Right ventricle myocardium inferior (tissue), 1 donor: Measurements from ENCODE around the gene COL6A3. TPM values are rescaled to one million over a fixed set of nuclear protein-coding genes. Genes with fewer than 3 reads are reported as not detected.
A peak's percentile ranks its signal among the peaks of the same experiment; 100 is the strongest.
"Not testable (repeated sequence)": the region's sequence is repeated elsewhere in the genome, so short reads cannot be mapped to it uniquely, and the experiment has no call there.

Source experiments
- ATAC-seq: fragments of 200-7000 bp; cut with Tn5 transposase; one replicate; pipeline ENCODE4 v1.9.1; 2020; ENCODE audit warnings: mild to moderate bottlenecking, moderate library complexity
- DNase-seq: peaks from one replicate; pipeline ENCODE4 v3.0.0; 2021; ENCODE audit errors: missing footprints
- intact Hi-C: fragments of 100-400 bp; cut with DNase I; formaldehyde crosslinking; loops from one replicate; pipeline ENCODE4 v1.11.0; 2022
- total RNA-seq: library from RNA; stranded (reverse); fragmentation: NEBNext Ultra II Directional; extraction: Animal tissue kit (Norgen Biotek cat#: 25700); gene quantifications from one replicate; pipeline ENCODE4 v1.2.1, GENCODE V29; 2021
- donor health status: DM: no; HTN: yes; CAD: no; lungs with severe emphysema.

Gene COL6A3
- total RNA-seq, 1 donor from 2014 or later = 84.5 TPM

DNA sequence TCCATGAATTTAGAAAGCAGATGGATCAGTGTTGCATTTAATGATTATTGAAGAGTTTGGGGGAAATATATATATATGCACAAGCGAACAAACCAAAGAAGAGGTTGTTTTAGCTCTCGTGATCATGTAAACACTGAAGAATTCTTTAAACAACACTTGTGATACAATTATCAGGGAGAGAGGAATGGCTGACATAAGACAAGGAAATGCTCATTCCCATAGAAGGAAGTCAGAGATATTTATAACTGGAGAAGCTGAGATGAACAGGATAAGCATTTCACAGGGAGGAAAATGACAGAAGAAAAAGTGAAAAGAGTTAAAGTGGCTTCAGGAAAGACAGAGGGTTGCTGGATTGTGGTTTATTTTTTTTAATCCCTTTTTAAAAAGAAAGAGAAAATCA lies 10.6 kb upstream of the COL6A3 start:
- no peak for DNase-seq
- ATAC-seq = no peak
- intact Hi-C loops = loop anchor here (5.0 kb wide), 1 partner anchor 148 kb away; no protein-coding TSS in a partner anchor

DNA sequence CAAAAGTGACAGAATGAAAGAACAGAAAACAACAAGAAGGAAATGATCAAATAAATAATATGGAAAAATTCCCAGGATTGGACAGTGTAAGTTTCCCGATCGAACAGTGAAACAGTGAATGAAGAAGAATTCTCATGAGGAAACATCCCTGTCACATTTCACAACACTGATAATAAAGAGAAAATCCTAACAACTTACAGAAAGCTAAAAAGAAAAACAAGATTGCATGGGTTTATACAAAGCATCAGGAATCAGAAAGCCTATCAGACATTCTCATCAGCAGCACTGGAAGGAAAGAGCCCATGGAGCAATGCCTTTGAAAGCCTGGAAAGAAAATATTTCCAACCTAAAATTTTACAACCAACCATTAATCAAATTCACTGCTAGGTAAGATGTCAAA lies 9.9 kb upstream of the COL6A3 start:
- no peak for DNase-seq
- intact Hi-C loops = loop anchor here (5.0 kb wide), 1 partner anchor 148 kb away; no protein-coding TSS in a partner anchor
- ATAC-seq = no peak

- no peak for ATAC-seq
- no peak for DNase-seq
- intact Hi-C loops = loop anchor here (5.0 kb wide), 1 partner anchor 150 kb away; no protein-coding TSS in a partner anchor
Measured at GRCh38 chr2:237422309-237422708, 8.3 kb upstream of the COL6A3 start.

- DNase-seq (peak; percentile 80), ATAC-seq (peak; percentile 84)
- intact Hi-C loops = loop anchor here (1.0 to 5.0 kb wide), 2 partner anchors 54 to 151 kb away; no protein-coding TSS in a partner anchor
Measured at GRCh38 chr2:237421542-237422116, 7.7 kb upstream of the COL6A3 start.

DNA sequence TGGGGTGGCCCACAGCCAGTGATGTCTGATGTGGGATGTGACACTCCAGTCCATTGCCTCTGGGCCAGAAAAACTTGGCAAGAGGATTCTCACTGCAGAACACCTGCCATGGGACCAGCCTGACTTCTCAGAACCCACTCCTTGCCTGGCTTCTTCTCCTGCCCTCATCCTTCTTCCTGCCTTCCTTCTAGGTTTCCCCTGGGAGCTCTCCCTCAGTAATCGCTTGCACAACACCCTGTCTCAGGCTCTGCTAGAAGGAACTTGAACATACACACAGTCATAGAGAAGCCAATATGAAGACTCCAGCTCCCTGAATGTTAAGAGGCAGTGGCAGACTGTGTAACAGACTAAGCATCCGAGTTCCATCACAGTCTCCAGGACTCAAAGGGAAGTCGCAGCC lies 4.3 kb upstream of the COL6A3 start:
- intact Hi-C loops = no loop called here
- no peak for DNase-seq

GRCh38 chr2:237412988-237413776 lies 782 bp downstream of the COL6A3 start:
- ATAC-seq (peak; percentile 42), DNase-seq (no peak)
- intact Hi-C loops = loop anchor here (5.0 kb wide), 2 partner anchors 256 to 291 kb away; no protein-coding TSS in a partner anchor

More for the DNA sequence above, 4.3 kb upstream of the COL6A3 start:
- peak; percentile 9 for ATAC-seq

DNA sequence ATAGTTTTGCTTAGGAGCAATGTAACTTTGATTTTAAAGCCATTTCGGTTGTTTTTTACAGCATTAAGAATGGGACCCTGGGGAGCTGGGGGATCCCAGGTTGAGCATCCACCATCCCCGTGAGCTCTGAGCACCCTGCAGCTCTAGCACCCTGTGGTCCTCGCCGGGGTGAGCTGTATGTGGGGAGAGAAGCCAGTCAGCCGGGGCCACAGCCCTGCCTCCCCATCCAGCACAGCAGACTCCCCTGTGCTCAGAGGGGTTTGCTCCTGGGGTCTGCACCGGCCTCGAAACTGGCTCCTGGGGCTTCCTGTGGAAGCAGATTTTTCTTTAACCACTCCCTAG lies 1.3 kb downstream of the COL6A3 start:
- ATAC-seq = peak; percentile 1
- intact Hi-C loops = loop anchor here (5.0 kb wide), 2 partner anchors 255 to 290 kb away; no protein-coding TSS in a partner anchor
- no peak for DNase-seq

DNA sequence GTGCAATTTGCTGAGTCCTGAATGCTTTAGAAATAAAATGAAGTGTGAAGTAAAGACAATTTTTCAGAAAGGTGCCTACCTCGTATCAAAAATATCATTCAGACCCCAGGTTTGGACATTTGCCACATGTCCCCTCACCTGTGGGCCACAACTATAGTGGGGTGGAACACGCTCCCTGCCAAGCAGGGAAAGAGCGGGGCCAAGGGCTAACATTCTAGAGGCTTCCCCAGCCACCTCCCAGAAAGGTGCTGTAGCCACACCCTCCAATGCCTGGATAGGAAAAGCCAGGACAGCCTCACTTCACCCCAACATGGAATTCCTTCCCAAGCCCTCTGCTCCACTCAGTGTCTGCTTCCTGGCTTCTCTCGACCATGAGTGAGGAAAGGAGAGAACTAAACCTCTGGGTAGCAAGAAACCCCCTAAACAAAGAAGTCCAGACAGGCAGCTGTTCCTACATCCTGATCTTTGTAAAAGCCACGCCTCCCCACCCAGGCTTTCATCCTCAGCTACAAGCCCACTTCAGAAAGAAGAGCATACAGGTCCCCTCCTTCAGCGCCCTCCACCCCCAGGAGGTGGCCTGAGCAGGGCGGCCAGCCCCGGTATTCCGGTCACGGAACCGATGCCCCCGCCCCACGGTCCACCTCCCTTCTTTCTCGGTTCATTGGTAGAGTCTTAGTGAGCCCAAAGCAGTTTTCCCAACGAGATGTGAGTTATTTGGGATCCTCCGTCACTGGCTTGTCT lies 2.1 kb downstream of the COL6A3 start:
- DNase-seq (no peak), ATAC-seq (peak; percentile 4)
- intact Hi-C loops = loop anchor here (5.0 kb wide), 2 partner anchors 255 to 290 kb away; no protein-coding TSS in a partner anchor

GRCh38 chr2:237411092-237411601 lies 2.8 kb downstream of the COL6A3 start:
- no peak for DNase-seq
- no peak for ATAC-seq
- intact Hi-C loops = loop anchor here (5.0 kb wide), 2 partner anchors 254 to 289 kb away; no protein-coding TSS in a partner anchor

GRCh38 chr2:237409263-237409662 lies 4.7 kb downstream of the COL6A3 start:
- ATAC-seq, DNase-seq, intact Hi-C loops: not testable (repeated sequence)

DNA sequence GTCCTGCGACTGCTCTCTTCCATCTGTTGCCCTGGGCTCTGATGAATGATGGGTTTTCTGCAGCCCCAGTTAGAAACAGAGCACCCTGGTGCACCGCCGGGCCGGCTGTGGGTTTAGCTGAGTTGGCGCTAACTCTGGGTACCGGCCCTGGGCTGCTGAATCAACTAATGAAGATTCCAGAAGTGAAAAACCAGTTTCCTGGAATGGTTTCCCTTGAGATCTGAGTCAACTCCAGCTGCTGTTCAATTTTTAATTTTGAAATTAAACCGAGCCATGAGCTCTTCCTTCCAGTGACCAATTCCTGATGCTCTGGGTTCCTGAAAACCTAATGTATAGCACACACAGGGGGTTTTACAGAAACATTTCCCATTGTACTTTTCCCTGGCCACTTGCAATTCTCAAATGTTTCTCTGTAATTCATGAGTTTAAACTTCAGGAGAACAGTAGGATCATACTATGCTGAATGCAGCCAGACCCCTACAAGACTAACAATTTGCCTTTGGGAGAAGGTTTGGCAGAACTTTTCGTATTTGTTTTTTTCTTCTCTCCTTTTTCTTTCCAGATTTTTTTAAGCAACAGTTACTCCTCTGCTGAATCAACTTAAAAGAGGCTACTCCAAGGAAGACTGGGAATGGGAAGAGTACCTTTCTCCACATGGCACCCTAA lies 5.5 kb downstream of the COL6A3 start:
- intact Hi-C loops = no loop called here
- DNase-seq (no peak), ATAC-seq (peak; percentile 45)

GRCh38 chr2:237407700-237408099 lies 6.3 kb downstream of the COL6A3 start:
- no peak for ATAC-seq
- intact Hi-C loops = no loop called here
- no peak for DNase-seq

DNA sequence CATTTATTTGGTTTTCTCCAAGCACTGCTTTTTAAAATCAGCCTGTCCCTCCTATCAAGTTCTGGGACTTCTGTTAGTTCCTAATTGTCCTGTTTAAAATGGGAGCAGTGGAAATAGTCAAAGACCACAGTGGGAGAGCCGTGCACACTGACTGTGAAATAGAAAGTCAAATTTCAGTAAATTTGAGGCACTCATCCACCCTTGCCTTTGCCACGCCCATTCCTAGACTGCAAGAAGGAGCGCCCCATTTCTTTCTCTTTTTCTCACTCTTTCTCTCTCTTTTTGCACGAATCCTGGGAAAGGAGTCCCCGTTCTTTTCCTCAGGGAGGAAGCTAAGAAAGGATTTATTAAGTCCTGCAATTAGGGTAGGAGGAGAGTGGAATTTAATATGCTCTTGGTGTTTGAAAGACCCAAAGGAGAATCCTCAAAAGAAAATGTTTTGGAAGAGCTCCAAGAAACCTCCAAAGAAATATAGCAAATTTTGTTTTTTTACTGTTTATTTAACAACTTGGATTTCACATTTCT lies 7.5 kb downstream of the COL6A3 start:
- no peak for DNase-seq
- ATAC-seq = no peak
- intact Hi-C loops = no loop called here

GRCh38 chr2:237405605-237406004 lies 8.4 kb downstream of the COL6A3 start:
- ATAC-seq (no peak), DNase-seq (no peak)
- intact Hi-C loops = no loop called here

DNA sequence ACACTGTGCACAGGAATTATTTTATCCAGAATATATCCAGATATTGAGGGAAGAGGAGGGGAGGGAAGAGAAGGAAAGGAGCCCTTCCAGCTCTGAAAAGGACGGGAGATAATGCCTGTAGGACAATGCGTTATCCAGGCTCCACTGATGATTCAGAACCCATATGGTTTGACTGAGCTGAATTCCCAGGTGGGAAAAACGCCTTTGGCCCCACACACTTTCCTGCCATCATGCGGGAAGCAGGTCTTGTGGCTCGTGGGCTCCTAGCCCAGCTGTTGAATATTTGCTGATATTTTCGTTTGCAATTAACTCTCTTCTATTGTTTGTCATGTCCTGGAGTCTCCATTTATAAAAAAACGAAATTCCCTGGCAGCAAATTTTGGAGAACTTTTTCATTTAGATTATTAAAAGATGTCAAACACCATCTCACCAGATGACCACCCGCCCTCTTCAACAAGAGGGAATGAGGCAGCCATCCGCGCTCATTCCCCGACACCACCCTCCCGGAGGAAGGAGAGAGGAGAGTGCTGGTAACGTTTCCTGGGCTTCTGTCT lies 8.9 kb downstream of the COL6A3 start:
- intact Hi-C loops = no loop called here

DNA sequence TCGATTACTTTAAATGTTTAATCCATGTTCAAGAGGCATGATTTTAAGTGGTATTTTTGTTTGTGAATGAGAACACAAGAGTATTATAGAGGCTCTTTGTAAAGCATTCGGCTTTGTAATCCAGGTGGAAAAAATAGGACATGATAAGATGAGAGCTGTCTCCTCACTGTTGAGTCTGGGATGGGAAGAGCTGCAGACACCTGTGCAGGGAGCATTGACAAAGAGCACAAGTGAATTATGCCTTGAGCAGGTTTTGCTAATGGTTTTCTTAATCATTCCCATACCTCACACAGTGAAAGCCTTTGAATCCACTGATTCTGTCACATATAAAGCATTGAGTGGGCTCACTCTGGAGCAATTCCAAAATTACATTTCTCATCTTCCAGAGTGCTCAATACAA lies 9.6 kb downstream of the COL6A3 start:
- DNase-seq (no peak), ATAC-seq (no peak)
- intact Hi-C loops = no loop called here

More for the DNA sequence above, 8.9 kb downstream of the COL6A3 start:
- no peak for ATAC-seq
- no peak for DNase-seq

DNA sequence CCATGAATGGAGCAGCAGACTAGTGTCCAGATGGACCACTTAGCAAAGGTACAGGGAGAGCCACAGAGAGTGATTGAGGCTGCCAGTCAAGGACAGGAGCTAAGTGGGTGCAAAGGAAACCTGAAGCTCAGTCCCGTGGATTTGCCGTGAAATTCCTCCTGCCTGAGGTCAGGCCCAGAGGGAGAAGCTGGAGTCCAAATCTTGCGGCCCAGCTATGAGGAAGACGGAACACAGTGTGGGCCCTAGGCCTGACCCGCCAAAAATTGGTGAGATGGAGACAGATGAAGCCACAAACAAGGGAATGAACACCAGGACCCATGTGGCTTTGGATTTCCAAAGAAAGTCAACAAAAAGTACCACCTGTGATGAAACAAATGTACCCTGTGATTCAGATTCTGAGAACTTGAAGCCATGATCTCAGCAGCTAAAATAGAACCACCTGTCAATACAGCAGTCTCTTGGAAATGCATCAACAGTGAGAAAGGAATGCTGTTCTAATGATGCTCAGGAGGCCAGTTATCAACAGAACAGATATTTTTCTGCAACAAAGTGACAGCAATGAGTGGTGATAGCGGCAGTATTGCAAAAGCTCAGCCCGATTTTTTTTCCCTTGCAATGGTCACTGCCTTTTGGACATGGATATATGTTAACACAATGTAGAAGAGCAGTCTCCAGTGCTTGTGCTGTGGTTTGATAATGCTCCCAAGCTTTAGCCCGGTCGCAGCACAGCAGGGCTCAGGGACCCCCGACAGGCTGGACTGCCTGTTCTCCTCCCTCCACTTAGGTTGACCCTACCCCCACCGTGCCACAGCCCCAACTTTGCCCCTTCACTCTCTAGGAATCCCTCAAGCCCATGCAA lies 10.7 kb downstream of the COL6A3 start:
- DNase-seq = no peak
- intact Hi-C loops = no loop called here
- ATAC-seq = peak; percentile 77
